ENCODE measurements around the gene INPP5J.

DNA sequence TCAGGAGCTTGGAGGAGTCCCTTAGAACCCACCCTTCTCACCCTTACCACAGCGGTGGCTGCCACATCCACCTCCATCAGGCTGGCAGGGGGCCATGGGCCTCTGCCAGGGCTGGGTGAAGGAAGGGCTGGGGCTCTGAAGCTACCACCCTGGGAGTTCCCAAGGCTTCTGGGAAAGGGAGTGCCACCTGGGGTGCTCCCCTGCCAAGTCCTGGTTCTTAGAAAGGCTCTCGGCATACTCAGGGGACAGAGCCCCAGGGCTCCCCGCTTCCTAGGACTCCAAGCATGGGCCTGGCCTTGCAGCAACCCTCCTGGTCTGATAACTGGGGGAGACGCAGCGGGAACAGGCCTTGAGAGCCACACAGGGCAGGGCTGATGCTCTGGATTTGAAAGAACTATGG, 18.0 kb downstream of the INPP5J start:
- TF ChIP-seq CTCF (IDR thresholded peaks at IDR 0.05 in 8 of 11, conservative IDR thresholded peaks at IDR 0.05 in 3 of 11): no peak
- TF ChIP-seq POLR2A (IDR thresholded peaks at IDR 0.05): no peak
- no peak for TF ChIP-seq POLR2AphosphoS5 (IDR thresholded peaks at IDR 0.05)

Measured in spleen (tissue), 7 donors.